Choroid plexus epithelial cell (primary cell): ENCODE results near the gene EPHB2.

ENCODE experiments used
- DNase-seq: peaks from one replicate; pipeline ENCODE4 v3.0.0-alpha.2; 2010; ENCODE audit warnings: low read depth
- H3K4me3 ChIP-seq: 2 replicates; pipeline ENCODE4 v1.5.1; 2011; ENCODE audit warnings: low read depth, mild to moderate bottlenecking, control low read depth, low read length, moderate library complexity
- TF ChIP-seq, protein P1 (sequence below): conservative IDR thresholded peaks from 2 replicates; pipeline ENCODE4 v1.5.1; 2011; ENCODE audit warnings: low read depth, mild to moderate bottlenecking, control low read depth, inconsistent platforms, low read length, moderate library complexity

EPHB2 gene

DNA sequence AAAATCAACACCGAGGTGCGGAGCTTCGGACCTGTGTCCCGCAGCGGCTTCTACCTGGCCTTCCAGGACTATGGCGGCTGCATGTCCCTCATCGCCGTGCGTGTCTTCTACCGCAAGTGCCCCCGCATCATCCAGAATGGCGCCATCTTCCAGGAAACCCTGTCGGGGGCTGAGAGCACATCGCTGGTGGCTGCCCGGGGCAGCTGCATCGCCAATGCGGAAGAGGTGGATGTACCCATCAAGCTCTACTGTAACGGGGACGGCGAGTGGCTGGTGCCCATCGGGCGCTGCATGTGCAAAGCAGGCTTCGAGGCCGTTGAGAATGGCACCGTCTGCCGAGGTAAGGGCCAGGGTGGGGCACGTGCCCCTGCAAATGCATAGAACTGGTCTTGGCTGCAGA, 74.1 kb downstream of the EPHB2 start:
- DNase-seq, result no peak
- H3K4me3 ChIP-seq, result no peak overlapping the region
- TF ChIP-seq, protein P1, sequence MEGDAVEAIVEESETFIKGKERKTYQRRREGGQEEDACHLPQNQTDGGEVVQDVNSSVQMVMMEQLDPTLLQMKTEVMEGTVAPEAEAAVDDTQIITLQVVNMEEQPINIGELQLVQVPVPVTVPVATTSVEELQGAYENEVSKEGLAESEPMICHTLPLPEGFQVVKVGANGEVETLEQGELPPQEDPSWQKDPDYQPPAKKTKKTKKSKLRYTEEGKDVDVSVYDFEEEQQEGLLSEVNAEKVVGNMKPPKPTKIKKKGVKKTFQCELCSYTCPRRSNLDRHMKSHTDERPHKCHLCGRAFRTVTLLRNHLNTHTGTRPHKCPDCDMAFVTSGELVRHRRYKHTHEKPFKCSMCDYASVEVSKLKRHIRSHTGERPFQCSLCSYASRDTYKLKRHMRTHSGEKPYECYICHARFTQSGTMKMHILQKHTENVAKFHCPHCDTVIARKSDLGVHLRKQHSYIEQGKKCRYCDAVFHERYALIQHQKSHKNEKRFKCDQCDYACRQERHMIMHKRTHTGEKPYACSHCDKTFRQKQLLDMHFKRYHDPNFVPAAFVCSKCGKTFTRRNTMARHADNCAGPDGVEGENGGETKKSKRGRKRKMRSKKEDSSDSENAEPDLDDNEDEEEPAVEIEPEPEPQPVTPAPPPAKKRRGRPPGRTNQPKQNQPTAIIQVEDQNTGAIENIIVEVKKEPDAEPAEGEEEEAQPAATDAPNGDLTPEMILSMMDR, result no peak

DNA sequence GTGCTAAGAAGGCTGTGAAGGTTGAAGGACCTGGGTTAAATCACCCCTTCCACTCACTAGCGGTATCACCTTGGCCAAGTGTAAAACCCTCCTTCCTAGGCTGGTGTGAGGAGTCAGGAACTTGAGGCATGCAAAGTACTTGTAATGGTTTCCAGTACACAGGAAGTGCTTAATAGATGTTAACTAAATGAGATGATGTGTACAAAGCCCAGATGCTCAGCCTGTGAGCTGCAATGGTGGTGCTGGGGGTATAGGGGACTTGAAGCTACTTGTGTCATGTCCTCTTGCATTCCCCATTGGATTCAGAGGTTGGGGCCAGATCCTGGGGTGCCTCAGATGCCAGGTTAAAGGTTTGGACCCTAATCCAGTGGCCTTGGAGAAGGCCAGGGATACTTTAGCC, 75.5 kb downstream of the EPHB2 start:
- no peak for DNase-seq
- H3K4me3 ChIP-seq, result no peak overlapping the region
- TF ChIP-seq, protein P1, result no peak

DNA sequence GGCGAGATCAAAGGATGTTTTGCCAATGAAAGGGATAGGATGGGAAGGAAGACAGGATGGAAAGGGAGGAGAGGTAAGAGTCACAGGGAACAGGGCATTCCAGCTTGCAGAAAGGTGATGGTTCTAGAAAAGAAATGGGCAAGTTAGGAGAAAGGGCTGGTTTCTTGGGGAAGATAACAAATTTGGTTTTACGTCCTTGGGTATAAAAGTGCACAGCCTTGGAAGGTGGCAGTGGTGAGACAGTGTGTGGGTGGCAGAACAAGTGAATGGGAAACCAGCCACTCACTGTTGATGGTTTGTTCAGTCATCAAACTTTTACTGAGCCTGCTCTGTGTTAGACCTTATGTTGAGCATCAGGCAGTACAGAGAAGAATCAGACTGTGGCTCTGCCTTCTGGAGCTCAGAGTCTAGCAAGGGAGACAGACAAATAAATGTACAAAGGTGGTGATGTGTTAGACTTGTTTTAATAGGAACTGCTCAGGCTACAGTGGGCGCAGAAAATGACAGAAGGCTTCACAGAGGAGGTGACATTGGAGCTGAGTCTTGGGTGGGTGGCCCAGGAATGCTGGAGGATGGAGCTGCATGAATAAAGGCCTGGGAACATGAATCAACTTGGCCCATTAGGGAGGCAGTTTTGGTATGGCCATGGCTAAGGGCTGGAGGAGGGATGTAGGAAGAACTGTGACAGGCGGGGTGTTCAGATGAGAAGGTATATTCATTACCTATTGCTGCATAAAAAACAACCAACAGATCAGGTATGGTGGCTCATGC, 76.3 kb downstream of the EPHB2 start:
- TF ChIP-seq, protein P1, result no peak

DNA sequence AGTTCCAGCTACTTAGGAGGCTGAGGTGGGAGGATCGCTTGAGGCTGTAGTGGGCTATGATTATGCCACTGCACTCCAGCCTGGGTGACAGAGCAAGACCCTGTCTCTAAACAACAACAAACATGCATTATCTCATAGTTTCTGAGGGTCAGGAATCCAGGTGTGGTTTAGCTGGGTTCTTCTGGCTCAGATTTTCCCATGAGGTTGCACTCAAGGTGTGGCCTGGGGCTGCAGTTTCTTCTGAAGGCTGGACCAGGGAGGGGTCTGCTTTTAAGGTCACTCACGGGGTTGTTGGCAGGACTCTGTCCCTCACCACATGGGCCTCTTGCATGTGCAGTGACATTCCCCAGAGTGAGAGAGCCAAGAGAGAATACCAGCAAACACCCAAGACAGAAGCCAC, 77.0 kb downstream of the EPHB2 start:
- H3K4me3 ChIP-seq, result no peak overlapping the region
- TF ChIP-seq, protein P1, result no peak
- DNase-seq, result no peak

More for the DNA sequence above, 76.3 kb downstream of the EPHB2 start:
- no peak overlapping the region for H3K4me3 ChIP-seq
- DNase-seq, result no peak

GRCh38 chr1:22788254-22788661, 77.6 kb downstream of the EPHB2 start:
- TF ChIP-seq, protein P1, result no peak
- no peak overlapping the region for H3K4me3 ChIP-seq
- no peak for DNase-seq

GRCh38 chr1:22789356-22789994, 78.8 kb downstream of the EPHB2 start:
- TF ChIP-seq, protein P1, result no peak
- peak; percentile 50 for DNase-seq
- H3K4me3 ChIP-seq, result no peak overlapping the region
